Muscle layer of colon (tissue), 2 donors: ENCODE measurements around the gene TMEM106A.
A peak's percentile ranks its signal among the peaks of the same experiment; 100 is the strongest.
"Not testable (repeated sequence)": the region's sequence is repeated elsewhere in the genome, so short reads cannot be mapped to it uniquely, and the experiment has no call there.

Source experiments
- H3K27ac ChIP-seq: one replicate; pipeline ENCODE4 v1.7.0; 2013; ENCODE audit warnings: low read depth, mild to moderate bottlenecking, low read length, moderate library complexity
- H3K27me3 ChIP-seq, 2 donors: one replicate each; pipeline ENCODE4 v1.7.0; 2013; ENCODE audit warnings: low read length in 2 of 2, mild to moderate bottlenecking in 2 of 2; ENCODE audit not compliant: insufficient read depth in 2 of 2, control insufficient read depth in 1 of 2
- H3K36me3 ChIP-seq: one replicate; pipeline ENCODE4 v1.7.0; 2013; ENCODE audit warnings: mild to moderate bottlenecking, low read length; ENCODE audit not compliant: insufficient read depth
- H3K4me1 ChIP-seq: one replicate; pipeline ENCODE4 v1.7.0; 2013; ENCODE audit warnings: mild to moderate bottlenecking, low read length; ENCODE audit not compliant: insufficient read depth
- H3K4me3 ChIP-seq, 2 donors: one replicate each; pipeline ENCODE4 v1.7.0; 2013; ENCODE audit warnings: low read length in 2 of 2, low read depth in 1 of 2, mild to moderate bottlenecking in 1 of 2, moderate library complexity in 1 of 2
- H3K9ac ChIP-seq: one replicate; pipeline ENCODE4 v1.7.0; 2013; ENCODE audit warnings: low read length
- H3K9me3 ChIP-seq: one replicate; pipeline ENCODE4 v1.7.0; 2013; ENCODE audit warnings: mild to moderate bottlenecking, low read length
- donor health status: abdominal sarcoma.
- donor health status: Adenocarcinoma of cecum.

TMEM106A gene

GRCh38 chr17:43186656-43187055 is 25.0 kb upstream of the TMEM106A start:
- H3K36me3 ChIP-seq: peaks cover 32% of the 10 kb centered on the region
- not testable (repeated sequence) for H3K9me3 ChIP-seq, H3K9ac ChIP-seq, H3K4me3 ChIP-seq, H3K27ac ChIP-seq, H3K27me3 ChIP-seq, H3K4me1 ChIP-seq

DNA sequence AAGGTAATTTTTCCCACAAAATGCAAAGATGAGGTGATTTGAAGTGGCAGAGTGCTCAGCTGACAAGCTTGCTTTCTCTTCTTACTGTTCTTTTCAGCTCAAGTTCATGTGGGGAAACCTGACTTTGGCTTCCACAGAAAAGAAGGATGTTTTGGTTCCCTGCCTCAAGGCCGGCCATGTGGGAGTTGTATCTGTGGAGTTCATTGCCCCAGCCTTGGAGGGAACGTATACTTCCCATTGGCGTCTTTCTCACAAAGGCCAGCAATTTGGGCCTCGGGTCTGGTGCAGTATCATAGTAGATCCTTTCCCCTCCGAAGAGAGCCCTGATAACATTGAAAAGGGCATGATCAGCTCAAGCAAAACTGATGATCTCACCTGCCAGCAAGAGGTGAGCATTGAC is 18.4 kb upstream of the TMEM106A start:
- no peaks in the 10 kb centered on the region for H3K27me3 ChIP-seq
- H3K27ac ChIP-seq: no peak overlapping the region
- H3K9ac ChIP-seq: no peak overlapping the region

DNA sequence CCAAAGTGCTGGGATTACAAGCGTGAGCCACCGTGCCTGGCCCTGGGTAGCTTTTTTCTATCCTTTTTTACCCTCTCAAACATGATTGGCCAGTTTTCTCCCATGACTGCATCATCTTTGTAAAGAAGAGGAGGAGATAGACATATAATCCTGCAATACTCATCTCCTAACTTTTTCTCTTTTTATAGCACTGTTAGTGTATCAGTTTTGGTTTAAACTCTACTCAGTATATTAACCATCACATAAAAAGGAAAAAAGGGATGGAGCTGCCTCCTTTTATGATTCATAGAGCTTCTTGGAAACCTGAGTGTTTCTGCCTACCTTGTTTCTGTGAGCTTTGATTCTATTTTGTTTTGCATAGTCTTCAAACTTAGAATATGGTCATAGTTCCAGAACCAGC is 12.0 kb upstream of the TMEM106A start:
- H3K27me3 ChIP-seq: no peaks in the 10 kb centered on the region
- no peak overlapping the region for H3K9ac ChIP-seq
- H3K4me3 ChIP-seq: no peak overlapping the region
- no peaks in the 10 kb centered on the region for H3K4me1 ChIP-seq
- H3K27ac ChIP-seq: no peak overlapping the region
- peaks cover 83% of the 10 kb centered on the region for H3K36me3 ChIP-seq
- H3K9me3 ChIP-seq: no peaks in the 10 kb centered on the region

More for the DNA sequence above, 18.4 kb upstream of the TMEM106A start:
- Histone ChIP-seq H3K36me3 (peaks cover 92% of the 10 kb centered on the region), H3K4me3 (no peak overlapping the region), H3K4me1 (no peaks in the 10 kb centered on the region), H3K9me3 (no peaks in the 10 kb centered on the region)

GRCh38 chr17:43200127-43200526 is 11.5 kb upstream of the TMEM106A start:
- H3K9ac ChIP-seq: no peak overlapping the region
- no peaks in the 10 kb centered on the region for H3K4me1 ChIP-seq
- no peak overlapping the region for H3K4me3 ChIP-seq
- H3K27me3 ChIP-seq: no peaks in the 10 kb centered on the region
- no peaks in the 10 kb centered on the region for H3K9me3 ChIP-seq
- H3K36me3 ChIP-seq: peaks cover 81% of the 10 kb centered on the region
- H3K27ac ChIP-seq: no peak overlapping the region

DNA sequence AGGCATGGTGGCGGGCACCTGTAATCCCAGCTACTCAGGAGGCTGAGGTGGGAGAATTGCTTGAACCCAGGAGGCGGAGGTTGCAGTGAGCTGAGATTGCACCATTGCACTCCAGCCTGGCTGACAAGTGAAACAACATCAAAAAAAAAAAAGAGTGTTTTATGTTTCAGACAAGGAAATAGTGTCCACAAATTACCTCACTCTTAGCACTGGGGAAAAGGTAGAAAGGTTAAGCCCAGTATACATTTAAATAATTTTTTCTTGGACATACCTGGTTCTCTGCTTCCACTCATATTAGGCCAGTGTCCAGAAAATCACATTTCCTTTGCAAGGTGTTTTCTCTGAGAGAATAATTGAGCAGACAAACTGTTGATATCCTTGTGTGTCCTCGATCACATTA is 8.7 kb upstream of the TMEM106A start:
- not testable (repeated sequence) for H3K9ac ChIP-seq, H3K27me3 ChIP-seq, H3K9me3 ChIP-seq, H3K4me3 ChIP-seq, H3K27ac ChIP-seq, H3K4me1 ChIP-seq
- peaks cover 76% of the 10 kb centered on the region for H3K36me3 ChIP-seq

DNA sequence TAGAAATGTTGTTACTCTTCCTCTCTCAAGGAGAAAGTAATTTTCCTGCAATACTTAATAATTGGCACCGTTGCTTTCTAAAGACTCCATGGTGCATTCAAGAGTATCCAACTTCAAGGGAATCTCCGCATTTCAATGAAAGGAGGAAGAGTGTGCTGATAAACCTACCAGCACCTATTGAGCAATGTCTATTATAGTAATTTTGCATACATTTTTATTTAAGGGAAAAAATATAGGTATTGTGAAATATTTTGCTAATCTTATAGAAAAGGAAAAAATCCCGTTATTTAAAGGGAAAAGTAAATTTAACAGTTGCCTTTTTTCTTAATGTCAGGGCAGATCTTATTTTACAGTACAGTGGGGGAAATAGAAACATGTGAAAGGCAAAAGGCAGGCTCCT is 1.1 kb upstream of the TMEM106A start:
- H3K4me3 ChIP-seq: no peak overlapping the region
- H3K9ac ChIP-seq: no peak overlapping the region
- H3K36me3 ChIP-seq: peaks cover 44% of the 10 kb centered on the region
- peaks cover 19% of the 10 kb centered on the region for H3K4me1 ChIP-seq
- no peaks in the 10 kb centered on the region for H3K9me3 ChIP-seq
- H3K27me3 ChIP-seq: no peaks in the 10 kb centered on the region
- H3K27ac ChIP-seq: no peak overlapping the region

DNA sequence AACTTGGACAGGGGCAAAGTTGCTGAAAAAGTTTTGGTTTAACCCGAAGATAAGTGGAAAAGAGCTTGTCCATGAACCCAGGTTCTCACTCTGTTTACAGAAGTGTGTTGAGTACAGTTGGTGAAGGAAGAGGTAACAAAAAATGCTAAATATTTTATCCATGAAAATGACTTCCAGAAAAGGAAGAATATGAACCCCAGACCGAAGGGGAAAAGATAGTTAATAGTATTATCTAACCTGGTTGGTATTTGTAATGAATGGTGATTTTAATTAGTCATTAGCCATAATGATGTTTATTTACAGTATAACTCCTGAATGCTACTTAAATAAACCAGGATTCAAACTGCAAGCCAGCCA is 574 bp upstream of the TMEM106A start:
- H3K36me3 ChIP-seq: peaks cover 47% of the 10 kb centered on the region
- peak overlapping the region; percentile 71 for H3K9ac ChIP-seq
- H3K4me1 ChIP-seq: peaks cover 19% of the 10 kb centered on the region
- H3K27ac ChIP-seq: peak overlapping the region; percentile 67
- H3K9me3 ChIP-seq: no peaks in the 10 kb centered on the region
- no peaks in the 10 kb centered on the region for H3K27me3 ChIP-seq
- H3K4me3 ChIP-seq: peak overlapping the region; percentile 9 to 61

DNA sequence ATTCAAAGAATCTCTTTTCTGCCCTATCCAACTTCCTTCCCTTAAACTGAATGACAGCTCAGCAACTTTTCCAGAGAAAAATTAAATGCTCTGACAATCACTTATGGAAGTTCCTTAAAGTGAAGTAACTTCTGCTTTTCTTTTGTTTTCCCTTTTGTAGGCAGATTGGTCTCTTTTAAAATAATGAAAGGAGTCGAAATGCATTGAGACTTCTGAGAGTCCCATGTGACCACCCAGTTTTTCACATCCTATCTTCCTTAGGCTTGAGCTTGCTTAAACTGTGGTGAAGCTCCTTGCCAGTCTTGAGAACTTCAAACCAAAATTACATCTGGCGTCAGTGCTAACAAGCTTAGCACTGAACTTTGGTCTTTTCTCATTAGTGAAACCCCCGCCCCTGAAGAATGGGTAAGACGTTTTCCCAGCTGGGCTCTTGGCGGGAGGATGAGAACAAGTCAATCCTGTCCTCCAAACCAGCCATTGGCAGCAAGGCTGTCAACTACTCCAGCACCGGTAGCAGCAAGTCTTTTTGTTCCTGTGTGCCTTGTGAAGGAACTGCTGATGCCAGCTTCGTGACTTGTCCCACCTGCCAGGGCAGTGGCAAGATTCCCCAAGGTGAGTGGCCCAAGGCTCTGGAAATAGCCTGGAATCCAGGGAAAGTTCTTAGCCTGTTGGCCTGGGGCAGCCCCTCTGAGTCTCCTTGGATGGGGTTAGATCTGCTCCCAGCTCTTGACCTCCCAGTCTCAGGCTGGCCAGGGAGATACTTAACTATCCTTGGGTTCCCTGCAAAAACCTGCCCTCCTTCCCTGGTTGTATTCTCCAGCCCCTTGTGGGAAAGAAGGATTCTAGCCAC is 1.2 kb downstream of the TMEM106A start:
- Histone ChIP-seq H3K9me3 (no peaks in the 10 kb centered on the region), H3K36me3 (peaks cover 41% of the 10 kb centered on the region), H3K27me3 (no peaks in the 10 kb centered on the region), H3K27ac (no peak overlapping the region), H3K9ac (peak overlapping the region; percentile 83), H3K4me3 (peak overlapping the region; percentile 51 to 83), H3K4me1 (peaks cover 19% of the 10 kb centered on the region)

- Histone ChIP-seq H3K9ac (no peak overlapping the region), H3K4me3 (no peak overlapping the region), H3K4me1 (peaks cover 19% of the 10 kb centered on the region), H3K27ac (no peak overlapping the region), H3K27me3 (no peaks in the 10 kb centered on the region), H3K9me3 (no peaks in the 10 kb centered on the region), H3K36me3 (peaks cover 34% of the 10 kb centered on the region)
Observed at GRCh38 chr17:43213545-43213944, 1.9 kb downstream of the TMEM106A start.

- H3K36me3 ChIP-seq: peaks cover 22% of the 10 kb centered on the region
- H3K9ac ChIP-seq: no peak overlapping the region
- no peak overlapping the region for H3K4me3 ChIP-seq
- H3K4me1 ChIP-seq: peaks cover 19% of the 10 kb centered on the region
- H3K27ac ChIP-seq: no peak overlapping the region
- no peaks in the 10 kb centered on the region for H3K9me3 ChIP-seq
- H3K27me3 ChIP-seq: no peaks in the 10 kb centered on the region
Observed at GRCh38 chr17:43215341-43215740, 3.7 kb downstream of the TMEM106A start.

DNA sequence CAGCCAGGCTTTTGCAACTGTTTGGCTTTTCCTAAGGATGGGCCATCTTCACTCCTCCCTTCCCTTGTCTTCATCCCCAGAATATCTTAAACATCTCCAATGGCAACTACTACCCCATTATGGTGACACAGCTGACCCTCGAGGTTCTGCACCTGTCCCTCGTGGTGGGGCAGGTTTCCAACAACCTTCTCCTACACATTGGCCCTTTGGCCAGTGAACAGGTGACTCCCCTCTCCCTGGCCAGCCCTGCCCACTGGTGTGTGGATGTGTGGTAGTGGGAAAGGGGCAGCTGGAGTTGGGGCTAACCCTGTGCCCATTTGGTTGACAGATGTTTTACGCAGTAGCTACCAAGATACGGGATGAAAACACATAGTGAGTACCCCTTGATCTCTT is 4.7 kb downstream of the TMEM106A start:
- Histone ChIP-seq H3K27me3 (no peaks in the 10 kb centered on the region), H3K9ac (no peak overlapping the region), H3K27ac (no peak overlapping the region), H3K4me3 (no peak overlapping the region), H3K9me3 (no peaks in the 10 kb centered on the region), H3K4me1 (peaks cover 13% of the 10 kb centered on the region), H3K36me3 (peaks cover 19% of the 10 kb centered on the region)
